Stomach (tissue), 9 donors: ENCODE measurements around the gene IL16. TPM values are rescaled to one million over a fixed set of nuclear protein-coding genes. Genes with fewer than 3 reads are reported as not detected.
A peak's percentile ranks its signal among the peaks of the same experiment; 100 is the strongest.

Source experiments
- DNase-seq, 2 donors: peaks; one replicate each; pipeline versions ENCODE4 v3.0.0 to v3.0.0-alpha.2; 2013 to 2019
- H3K27ac ChIP-seq, 5 donors: fragments of 200-600 bp in 4 of 5; sonication (generic) in 4 of 5; one replicate each; pipeline ENCODE4 v1.5.1; 2013 to 2019; ENCODE audit warnings: mild to moderate bottlenecking in 1 of 5, moderate library complexity in 1 of 5
- H3K27me3 ChIP-seq, 3 donors: fragments of 200-600 bp; sonication (generic); one replicate each; pipeline ENCODE4 v1.5.1; 2017 to 2019; ENCODE audit warnings: mixed run types in 1 of 3
- H3K36me3 ChIP-seq, 4 donors: fragments of 200-600 bp; sonication (generic); 1 replicate in 3 of 4; 2 replicates in 1 of 4; pipeline ENCODE4 v1.5.1; 2016 to 2019
- H3K4me1 ChIP-seq, 4 donors: fragments of 200-600 bp; sonication (generic); one replicate each; pipeline ENCODE4 v1.5.1; 2016 to 2019
- H3K4me3 ChIP-seq, 4 donors: fragments of 200-600 bp; sonication (generic) in 3 of 4; one replicate each; pipeline ENCODE4 v1.5.1; 2016 to 2019; ENCODE audit warnings: mild to moderate bottlenecking in 1 of 4
- H3K9me3 ChIP-seq, 4 donors: fragments of 200-600 bp; sonication (generic); one replicate each; pipeline ENCODE4 v1.5.1; 2016 to 2019
- EP300 ChIP-seq: sonication (generic); formaldehyde crosslinking; IDR thresholded peaks from one replicate; pipeline ENCODE4 v1.6.1; 2017; ENCODE audit warnings: antibody characterized with exemption
- POLR2A ChIP-seq, 4 donors: fragments of 450-650 bp; IDR thresholded peaks; one replicate each; pipeline ENCODE4 v1.6.1; 2016; ENCODE audit warnings: antibody characterized with exemption in 4 of 4, control low read depth in 2 of 4, mild to moderate bottlenecking in 1 of 4, moderate library complexity in 1 of 4
- POLR2AphosphoS5 ChIP-seq, 3 donors: sonication (generic); formaldehyde crosslinking; IDR thresholded peaks; one replicate each; pipeline ENCODE4 v1.6.1; 2016; ENCODE audit warnings: antibody characterized with exemption in 3 of 3
- WGBS, 5 donors: extraction: QIAGEN DNeasy Blood & Tissue Kit in 3 of 5; methylation state at CpG; one replicate each; pipeline versions ENCODE4 v1.1.5 to v1.1.7; 2013 to 2018; 5-methylcytosine and 5-hydroxymethylcytosine counted together
- intact Hi-C: fragments of 100-400 bp; cut with DNase I; formaldehyde crosslinking; loops from one replicate; pipeline ENCODE4 v1.15.1; 2023; ENCODE audit warnings: low total_unique reads
- polyA plus RNA-seq, 3 donors: library from polyadenylated mRNA; stranded (reverse); fragments of 200-250 nt; gene quantifications; one replicate each; pipeline ENCODE4 v1.2.3, GENCODE V29; 2013
- total RNA-seq, 5 donors: library from RNA; depleted of rRNA; stranded (reverse); fragments of >200 nt; gene quantifications; one replicate each; pipeline versions ENCODE4 v1.1.0 to v1.2.3, GENCODE V29; 2014 to 2016
- TF ChIP-seq, protein P1 (sequence below), 7 experiments: fragments of 450-650 bp in 4 of 7; fragments of 200-600 bp in 3 of 7; sonication (generic) in 3 of 7; IDR thresholded peaks; one replicate each; pipeline ENCODE4 v1.5.1; 2016 to 2019; ENCODE audit warnings: antibody characterized with exemption in 7 of 7, control low read depth in 2 of 7, mild to moderate bottlenecking in 1 of 7
- donor health status: healthy with polysubstance abuse.
- donor health status: Bipolar disorder and iron deficiency.
- donor health status: healthy.

The IL16 gene
- total and polyA plus RNA-seq, 8 donors, result 4.9 to 21.0 (median 8.7) TPM

DNA sequence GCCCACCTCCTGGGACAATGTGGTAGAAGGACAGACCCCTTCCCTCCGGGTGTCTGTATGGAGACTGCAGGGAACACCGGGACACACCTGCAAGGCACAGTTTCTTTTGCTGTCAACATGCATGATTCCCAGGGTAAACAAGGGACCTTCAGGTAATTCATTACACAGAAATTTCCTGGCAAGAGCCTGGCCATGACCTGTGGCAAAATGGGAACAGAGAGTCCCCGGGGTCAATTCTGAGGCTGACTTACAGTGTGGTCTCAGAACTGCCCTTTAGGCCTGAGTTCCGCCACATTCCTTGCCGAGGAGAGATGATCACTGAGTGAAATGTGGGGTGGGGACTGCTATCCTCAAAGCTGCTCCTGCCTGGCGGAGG, 121.0 kb downstream of the IL16 start:
- H3K36me3 ChIP-seq, result peaks cover 3 to 78% (median 67%) of the 10 kb centered on the region in 4 donors
- no peaks in the 10 kb centered on the region for H3K27me3 ChIP-seq
- intact Hi-C loops, result no loop called here
- H3K4me1 ChIP-seq, result peaks cover 0 to 16% (median 8%) of the 10 kb centered on the region in 4 donors
- H3K9me3 ChIP-seq, result no peaks in the 10 kb centered on the region
- no peak overlapping the region for H3K27ac ChIP-seq
- 90 to 92% (median 91%) methylated on average over 6 of the region's 6 CpGs for WGBS, 5 donors
- DNase-seq, result no peak
- TF ChIP-seq POLR2AphosphoS5 (IDR thresholded peaks at IDR 0.05), result no peak
- TF ChIP-seq POLR2A (IDR thresholded peaks at IDR 0.05), result no peak
- TF ChIP-seq EP300, result no peak
- TF ChIP-seq, protein P1, sequence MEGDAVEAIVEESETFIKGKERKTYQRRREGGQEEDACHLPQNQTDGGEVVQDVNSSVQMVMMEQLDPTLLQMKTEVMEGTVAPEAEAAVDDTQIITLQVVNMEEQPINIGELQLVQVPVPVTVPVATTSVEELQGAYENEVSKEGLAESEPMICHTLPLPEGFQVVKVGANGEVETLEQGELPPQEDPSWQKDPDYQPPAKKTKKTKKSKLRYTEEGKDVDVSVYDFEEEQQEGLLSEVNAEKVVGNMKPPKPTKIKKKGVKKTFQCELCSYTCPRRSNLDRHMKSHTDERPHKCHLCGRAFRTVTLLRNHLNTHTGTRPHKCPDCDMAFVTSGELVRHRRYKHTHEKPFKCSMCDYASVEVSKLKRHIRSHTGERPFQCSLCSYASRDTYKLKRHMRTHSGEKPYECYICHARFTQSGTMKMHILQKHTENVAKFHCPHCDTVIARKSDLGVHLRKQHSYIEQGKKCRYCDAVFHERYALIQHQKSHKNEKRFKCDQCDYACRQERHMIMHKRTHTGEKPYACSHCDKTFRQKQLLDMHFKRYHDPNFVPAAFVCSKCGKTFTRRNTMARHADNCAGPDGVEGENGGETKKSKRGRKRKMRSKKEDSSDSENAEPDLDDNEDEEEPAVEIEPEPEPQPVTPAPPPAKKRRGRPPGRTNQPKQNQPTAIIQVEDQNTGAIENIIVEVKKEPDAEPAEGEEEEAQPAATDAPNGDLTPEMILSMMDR (IDR thresholded peaks at IDR 0.05), result no peak
- H3K4me3 ChIP-seq, result no peak overlapping the region

DNA sequence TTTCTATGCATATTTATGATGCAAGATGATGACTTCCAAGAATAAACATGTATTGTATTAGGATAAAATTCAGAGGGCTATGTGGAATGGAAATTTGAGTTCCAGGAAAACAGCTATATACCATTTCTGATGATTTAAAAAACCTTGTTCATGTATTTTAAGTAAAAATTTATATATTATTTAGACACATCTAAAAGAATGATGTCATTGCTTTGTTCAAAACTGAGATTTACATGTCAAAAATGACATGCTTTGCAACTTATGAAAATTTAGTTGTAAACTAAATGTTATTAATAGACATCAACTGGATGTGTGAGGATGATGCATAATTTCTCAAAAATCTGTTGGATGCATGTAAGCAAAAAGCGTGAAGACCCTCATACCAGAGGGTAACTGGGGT, 125.0 kb downstream of the IL16 start:
- H3K4me3 ChIP-seq, result no peak overlapping the region
- H3K9me3 ChIP-seq, result no peaks in the 10 kb centered on the region
- no peak for DNase-seq
- no peak overlapping the region for H3K27ac ChIP-seq
- TF ChIP-seq POLR2A (IDR thresholded peaks at IDR 0.05) (no peak), EP300 (no peak), POLR2AphosphoS5 (IDR thresholded peaks at IDR 0.05) (no peak)
- TF ChIP-seq, protein P1 (IDR thresholded peaks at IDR 0.05), result no peak
- H3K36me3 ChIP-seq, result peaks cover 0 to 47% (median 41%) of the 10 kb centered on the region in 4 donors
- intact Hi-C loops, result no loop called here
- WGBS, 5 donors, result 93 to 100% (median 97%) methylated on average over 1 of the region's 1 CpG
- peaks cover 8 to 28% (median 22%) of the 10 kb centered on the region in 4 donors for H3K4me1 ChIP-seq
- no peaks in the 10 kb centered on the region for H3K27me3 ChIP-seq

DNA sequence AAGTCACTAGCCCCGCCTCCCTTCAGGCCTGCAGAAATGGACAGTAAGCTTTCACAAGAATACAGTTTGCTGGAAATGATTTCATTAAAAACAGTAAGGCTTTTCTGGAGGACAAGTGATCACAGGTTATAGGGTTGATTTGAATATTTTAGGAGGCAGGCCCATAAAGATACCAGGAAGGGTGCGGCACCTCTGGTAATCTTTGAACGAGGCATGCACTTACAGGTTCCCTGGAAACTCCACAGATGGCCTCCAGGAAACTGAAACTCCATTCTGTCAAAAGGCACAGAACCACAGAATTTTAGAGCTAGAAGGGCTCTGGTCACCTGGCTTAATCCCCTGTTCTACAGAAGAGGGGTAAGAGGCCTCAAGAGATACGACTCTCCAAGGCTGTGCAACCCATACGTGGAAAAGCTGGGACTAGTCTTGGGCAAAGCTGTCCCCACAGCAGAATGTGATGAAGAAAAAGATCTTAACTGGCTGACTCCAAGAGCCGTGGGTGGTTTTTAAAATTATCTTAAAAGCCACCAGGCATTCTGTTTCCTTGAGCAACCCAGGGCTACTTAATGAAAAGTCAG, 126.1 kb downstream of the IL16 start:
- peak overlapping the region; percentile 57 to 87 (median 73) for H3K4me3 ChIP-seq
- intact Hi-C loops, result no loop called here
- TF ChIP-seq, protein P1 (IDR thresholded peaks at IDR 0.05), result no peak
- TF ChIP-seq POLR2AphosphoS5 (IDR thresholded peaks at IDR 0.05) (no peak), POLR2A (IDR thresholded peaks at IDR 0.05) (no peak)

DNA sequence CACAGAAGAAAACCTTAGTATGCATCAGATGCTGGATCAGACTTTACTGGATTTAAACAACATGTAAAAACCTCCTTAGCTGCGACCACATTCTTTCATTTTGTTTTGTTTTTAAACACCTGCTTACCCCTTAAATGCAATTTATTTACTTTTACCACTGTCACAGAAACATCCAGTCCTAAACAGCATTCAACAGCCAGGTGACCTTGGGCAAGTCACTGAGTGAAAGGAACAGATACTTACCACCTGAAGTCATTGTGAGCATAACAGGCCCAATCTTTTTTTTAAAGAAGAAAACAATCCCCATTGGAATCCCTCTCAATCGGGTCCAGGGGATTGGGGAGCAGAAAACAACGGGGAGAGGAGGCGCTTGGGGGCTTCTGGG, 126.9 kb downstream of the IL16 start:
- H3K9me3 ChIP-seq, result no peaks in the 10 kb centered on the region
- H3K4me1 ChIP-seq, result peaks cover 8 to 28% (median 22%) of the 10 kb centered on the region in 4 donors
- peak overlapping the region; percentile 57 to 87 (median 73) for H3K4me3 ChIP-seq
- H3K36me3 ChIP-seq, result peaks cover 0 to 28% (median 24%) of the 10 kb centered on the region in 4 donors
- intact Hi-C loops, result no loop called here
- DNase-seq, result no peak
- 11 to 20% (median 14%) methylated on average over 4 of the region's 4 CpGs for WGBS, 5 donors
- peak overlapping the region; percentile 76 to 86 (median 80) for H3K27ac ChIP-seq
- no peaks in the 10 kb centered on the region for H3K27me3 ChIP-seq
- TF ChIP-seq, protein P1 (IDR thresholded peaks at IDR 0.05), result no peak
- TF ChIP-seq POLR2A (IDR thresholded peaks at IDR 0.05) (no peak), POLR2AphosphoS5 (IDR thresholded peaks at IDR 0.05) (no peak), EP300 (no peak)

More for the DNA sequence above, 126.1 kb downstream of the IL16 start:
- Histone ChIP-seq H3K27ac (peak overlapping the region in 1 of 5 donors; percentile 80), H3K4me1 (peaks cover 8 to 28% (median 22%) of the 10 kb centered on the region in 4 donors), H3K9me3 (no peaks in the 10 kb centered on the region), H3K27me3 (no peaks in the 10 kb centered on the region), H3K36me3 (peaks cover 0 to 36% (median 32%) of the 10 kb centered on the region in 4 donors)
- peak in 1 of 2 donors; percentile 49 for DNase-seq
- 41 to 61% (median 50%) methylated on average over 6 of the region's 6 CpGs for WGBS, 5 donors
